Mammary epithelial cell (primary cell): Measurements from ENCODE around the gene TGFA.

Source experiments
- CTCF ChIP-seq, 2 donors: IDR thresholded peaks in 1 of 2; conservative IDR thresholded peaks in 1 of 2; 2 replicates each; pipeline ENCODE4 v1.5.1; 2011 to 2012; ENCODE audit warnings: inconsistent platforms in 2 of 2, low read length in 2 of 2, mild to moderate bottlenecking in 2 of 2, control low read depth in 1 of 2, low read depth in 1 of 2; ENCODE audit not compliant: insufficient read depth in 1 of 2; ENCODE audit errors: extremely low read depth in 1 of 2
- EZH2 ChIP-seq: IDR thresholded peaks from 2 replicates; pipeline ENCODE4 v1.6.1; 2012; ENCODE audit warnings: low read length, inconsistent platforms, borderline replicate concordance

DNA sequence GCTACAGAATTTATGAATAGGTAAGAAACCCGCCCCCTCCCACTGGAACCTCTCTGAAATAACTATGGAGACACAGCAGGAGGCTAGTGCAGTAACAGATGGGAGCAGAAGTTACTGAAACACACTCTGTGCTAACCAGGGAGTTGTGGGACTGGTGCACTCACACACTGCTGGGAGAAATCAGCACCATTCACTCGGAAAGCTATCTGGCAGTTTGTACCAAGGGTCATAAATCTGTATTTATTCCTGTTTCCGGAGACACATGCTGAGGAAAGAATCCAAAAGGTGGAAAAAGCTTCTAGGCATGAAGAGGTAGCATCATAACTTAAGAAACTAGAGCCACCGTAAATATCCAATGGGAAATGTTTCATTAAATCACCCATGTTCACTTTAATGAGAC lies 39.9 kb downstream of the TGFA start:
- TF ChIP-seq CTCF (conservative IDR thresholded peaks at IDR 0.05 in 1 of 2, IDR thresholded peaks at IDR 0.05 in 1 of 2; ENCODE audit: extremely low read depth in 1 of 2, insufficient read depth in 1 of 2, low read depth in 1 of 2, low read length in 2 of 2) (no peak), EZH2 (no peak)
